OCI-LY3 (cell line): ENCODE results near the gene WWOX.

ENCODE experiments used
- EZH2phosphoT487 ChIP-seq: fragments of 200-600 bp; shearing (Covaris generic); IDR thresholded peaks from 2 replicates; pipeline ENCODE4 v1.6.1; 2018; ENCODE audit warnings: antibody characterized with exemption, mixed run types, low read depth
- TF ChIP-seq, protein P1 (sequence below): fragments of 200-600, 300-600 bp; sonication (generic); IDR thresholded peaks from 2 replicates; pipeline ENCODE4 v1.5.1; 2014; ENCODE audit warnings: antibody characterized with exemption, low read length, low read depth

DNA sequence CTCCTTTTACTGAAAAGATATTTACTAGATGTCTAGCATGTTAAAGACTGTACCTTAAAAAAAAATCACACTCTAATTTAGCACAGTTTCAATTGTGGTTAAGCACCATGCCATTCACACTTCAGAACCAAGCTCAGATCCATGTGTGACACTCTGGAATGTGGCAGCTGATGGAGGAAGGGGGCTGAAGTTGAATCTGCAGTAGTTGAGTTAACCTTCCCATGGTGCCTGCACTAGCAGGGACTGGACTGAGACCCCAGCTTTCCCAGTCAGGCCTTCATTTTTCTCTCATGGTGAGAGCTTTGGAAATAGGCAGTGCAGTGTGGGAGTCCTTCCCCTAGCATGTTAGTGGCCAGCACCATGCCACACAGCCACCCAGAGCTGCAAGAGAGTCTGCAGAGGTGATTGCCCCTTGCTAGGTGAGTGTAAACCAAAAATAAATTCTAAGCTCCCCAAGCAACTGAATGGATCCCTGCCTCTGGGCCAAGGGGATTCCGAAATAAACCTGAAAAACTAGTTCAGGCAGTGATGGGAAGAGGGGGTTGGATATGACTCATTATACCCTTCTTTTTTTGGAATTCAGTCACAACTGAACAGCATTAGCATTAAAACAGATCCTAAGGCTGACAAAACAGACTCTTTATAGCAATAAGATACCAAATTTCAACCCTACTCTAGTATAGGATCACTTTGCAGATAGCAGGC, 208.5 kb downstream of the WWOX start:
- TF ChIP-seq, protein P1, sequence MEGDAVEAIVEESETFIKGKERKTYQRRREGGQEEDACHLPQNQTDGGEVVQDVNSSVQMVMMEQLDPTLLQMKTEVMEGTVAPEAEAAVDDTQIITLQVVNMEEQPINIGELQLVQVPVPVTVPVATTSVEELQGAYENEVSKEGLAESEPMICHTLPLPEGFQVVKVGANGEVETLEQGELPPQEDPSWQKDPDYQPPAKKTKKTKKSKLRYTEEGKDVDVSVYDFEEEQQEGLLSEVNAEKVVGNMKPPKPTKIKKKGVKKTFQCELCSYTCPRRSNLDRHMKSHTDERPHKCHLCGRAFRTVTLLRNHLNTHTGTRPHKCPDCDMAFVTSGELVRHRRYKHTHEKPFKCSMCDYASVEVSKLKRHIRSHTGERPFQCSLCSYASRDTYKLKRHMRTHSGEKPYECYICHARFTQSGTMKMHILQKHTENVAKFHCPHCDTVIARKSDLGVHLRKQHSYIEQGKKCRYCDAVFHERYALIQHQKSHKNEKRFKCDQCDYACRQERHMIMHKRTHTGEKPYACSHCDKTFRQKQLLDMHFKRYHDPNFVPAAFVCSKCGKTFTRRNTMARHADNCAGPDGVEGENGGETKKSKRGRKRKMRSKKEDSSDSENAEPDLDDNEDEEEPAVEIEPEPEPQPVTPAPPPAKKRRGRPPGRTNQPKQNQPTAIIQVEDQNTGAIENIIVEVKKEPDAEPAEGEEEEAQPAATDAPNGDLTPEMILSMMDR, result no peak
- TF ChIP-seq EZH2phosphoT487, result no peak
